GM10266 (cell line): ENCODE results near the gene MAP2K4.

ENCODE experiments used
- DNase-seq: peaks from one replicate; pipeline ENCODE4 v3.0.0; 2012; ENCODE audit errors: extremely low spot score
- TF ChIP-seq, protein P1 (sequence below): IDR thresholded peaks from 2 replicates; pipeline ENCODE4 v1.5.1; 2012; ENCODE audit warnings: mild to moderate bottlenecking, low read depth; ENCODE audit not compliant: control insufficient read depth, insufficient read depth; ENCODE audit errors: missing control alignments

Gene MAP2K4

DNA sequence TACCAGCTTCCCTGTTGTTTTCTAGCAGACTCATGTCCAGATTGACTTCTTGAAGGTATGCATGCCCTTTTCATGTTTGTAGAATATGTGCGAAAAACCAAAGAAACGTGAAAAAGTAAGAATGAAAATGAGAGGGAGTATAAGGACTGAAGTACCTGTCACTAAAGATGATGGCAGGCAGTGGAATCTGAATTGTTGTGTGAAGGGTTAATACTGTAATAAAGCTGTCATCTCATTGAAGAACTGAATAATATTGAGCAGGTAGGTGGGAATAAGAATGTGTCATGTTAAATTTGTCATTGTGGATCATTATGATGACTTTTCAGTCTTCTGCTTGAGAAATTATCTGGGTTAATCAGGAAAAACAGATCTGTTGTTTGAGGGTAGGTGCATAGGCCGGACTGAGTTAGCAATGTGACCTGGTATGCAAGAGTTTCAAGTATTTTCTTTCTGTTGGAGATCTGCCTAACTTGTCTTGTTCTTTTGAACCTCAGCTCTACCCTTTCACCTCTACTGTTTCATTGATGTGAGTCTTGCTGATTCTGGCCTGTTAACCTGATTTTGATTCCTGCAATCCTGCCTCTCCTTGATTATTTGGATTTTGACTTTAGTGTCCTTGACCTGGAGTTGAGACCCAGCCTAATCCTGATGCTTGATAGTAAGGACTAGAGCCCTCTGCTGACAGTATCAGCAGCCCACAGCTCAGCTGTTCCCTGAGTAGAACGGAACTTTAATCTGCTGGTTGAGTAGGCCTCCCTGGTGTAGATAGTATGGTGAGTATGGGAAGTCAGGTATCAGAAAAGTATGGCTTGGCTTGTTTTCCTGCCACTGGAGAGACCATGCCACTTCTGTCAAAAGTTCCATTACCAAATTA lies 64.6 kb downstream of the MAP2K4 start:
- TF ChIP-seq, protein P1, sequence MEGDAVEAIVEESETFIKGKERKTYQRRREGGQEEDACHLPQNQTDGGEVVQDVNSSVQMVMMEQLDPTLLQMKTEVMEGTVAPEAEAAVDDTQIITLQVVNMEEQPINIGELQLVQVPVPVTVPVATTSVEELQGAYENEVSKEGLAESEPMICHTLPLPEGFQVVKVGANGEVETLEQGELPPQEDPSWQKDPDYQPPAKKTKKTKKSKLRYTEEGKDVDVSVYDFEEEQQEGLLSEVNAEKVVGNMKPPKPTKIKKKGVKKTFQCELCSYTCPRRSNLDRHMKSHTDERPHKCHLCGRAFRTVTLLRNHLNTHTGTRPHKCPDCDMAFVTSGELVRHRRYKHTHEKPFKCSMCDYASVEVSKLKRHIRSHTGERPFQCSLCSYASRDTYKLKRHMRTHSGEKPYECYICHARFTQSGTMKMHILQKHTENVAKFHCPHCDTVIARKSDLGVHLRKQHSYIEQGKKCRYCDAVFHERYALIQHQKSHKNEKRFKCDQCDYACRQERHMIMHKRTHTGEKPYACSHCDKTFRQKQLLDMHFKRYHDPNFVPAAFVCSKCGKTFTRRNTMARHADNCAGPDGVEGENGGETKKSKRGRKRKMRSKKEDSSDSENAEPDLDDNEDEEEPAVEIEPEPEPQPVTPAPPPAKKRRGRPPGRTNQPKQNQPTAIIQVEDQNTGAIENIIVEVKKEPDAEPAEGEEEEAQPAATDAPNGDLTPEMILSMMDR = no peak
- no peak for DNase-seq

DNA sequence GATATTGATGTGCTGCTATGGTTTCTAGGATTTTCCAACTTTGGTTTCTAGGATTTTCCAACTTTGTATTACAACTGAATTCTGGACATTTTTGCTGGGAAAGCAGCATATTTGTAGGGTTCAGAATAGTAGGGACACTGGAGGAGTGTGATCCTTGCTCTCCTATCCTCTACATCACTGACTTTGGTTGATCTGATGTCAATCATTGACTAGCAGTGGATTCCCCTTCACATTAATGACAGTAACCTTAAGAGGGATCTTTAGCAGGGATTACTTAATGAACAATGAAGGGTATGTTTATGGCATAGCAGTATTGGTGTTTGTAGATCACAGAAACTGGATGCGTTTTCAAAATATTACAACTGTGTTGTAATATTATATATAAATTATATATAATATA lies 67.4 kb downstream of the MAP2K4 start:
- DNase-seq = no peak
- TF ChIP-seq, protein P1 = no peak

DNA sequence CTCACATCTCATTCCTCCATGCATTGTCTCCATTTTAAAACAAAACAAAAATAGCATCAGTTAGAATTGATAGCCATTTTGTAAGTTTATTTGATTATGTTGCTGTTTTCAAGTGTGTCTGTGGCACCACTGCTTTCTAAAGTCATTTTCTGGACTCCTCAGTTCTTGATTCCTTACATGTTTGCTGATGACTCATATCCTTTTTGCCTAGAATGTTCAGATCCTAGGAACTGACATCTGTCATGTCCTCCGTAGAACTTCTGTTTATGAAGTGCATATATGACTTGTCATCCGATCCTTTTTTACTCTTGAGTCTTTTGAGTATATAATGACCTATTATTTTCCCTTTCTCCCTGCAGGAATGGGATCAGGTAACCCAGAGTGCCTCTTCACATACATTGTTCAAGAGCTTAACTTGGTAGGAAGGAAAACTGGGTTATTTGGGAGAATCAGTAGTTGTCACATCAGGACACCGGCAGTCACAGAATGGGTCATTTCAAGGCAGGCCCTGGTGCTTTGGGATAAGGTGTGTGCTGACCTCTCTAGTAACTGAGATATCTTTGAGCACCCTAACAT lies 69.2 kb downstream of the MAP2K4 start:
- TF ChIP-seq, protein P1 = no peak
- DNase-seq = no peak

DNA sequence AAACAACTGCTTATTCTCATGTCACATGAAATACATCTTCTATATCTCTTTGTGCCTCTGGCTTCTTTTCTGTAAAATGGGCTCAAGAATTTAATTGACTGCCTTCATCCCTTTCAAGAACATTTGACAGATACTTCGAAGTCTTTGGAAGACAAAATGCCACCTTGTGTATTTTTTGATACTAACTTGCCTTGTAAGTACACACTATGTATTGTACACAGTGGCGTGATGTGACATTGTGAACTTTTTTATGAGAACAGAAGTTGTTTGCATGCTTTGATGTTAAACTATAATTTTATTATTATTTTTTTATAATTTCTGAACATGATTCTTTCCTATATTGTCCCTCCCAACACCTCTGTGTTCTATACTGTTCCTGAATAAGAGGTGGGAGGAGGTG lies 73.7 kb downstream of the MAP2K4 start:
- no peak for DNase-seq
- TF ChIP-seq, protein P1 = no peak

DNA sequence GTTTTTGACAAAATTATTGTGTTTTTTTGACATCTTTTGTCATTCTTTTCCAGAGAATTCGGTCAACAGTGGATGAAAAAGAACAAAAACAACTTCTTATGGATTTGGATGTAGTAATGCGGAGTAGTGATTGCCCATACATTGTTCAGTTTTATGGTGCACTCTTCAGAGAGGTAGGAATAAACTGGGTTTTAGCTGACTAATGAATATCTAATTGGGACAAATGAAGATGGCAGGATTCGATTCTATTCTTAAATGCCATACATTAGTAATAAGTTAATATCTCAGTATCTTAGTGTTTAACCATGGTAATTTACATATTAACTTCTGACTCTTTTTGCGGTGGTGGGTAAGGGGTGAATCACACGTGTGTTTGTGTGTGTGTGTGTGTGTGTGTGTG lies 74.8 kb downstream of the MAP2K4 start:
- TF ChIP-seq, protein P1 = no peak
- DNase-seq = no peak

DNA sequence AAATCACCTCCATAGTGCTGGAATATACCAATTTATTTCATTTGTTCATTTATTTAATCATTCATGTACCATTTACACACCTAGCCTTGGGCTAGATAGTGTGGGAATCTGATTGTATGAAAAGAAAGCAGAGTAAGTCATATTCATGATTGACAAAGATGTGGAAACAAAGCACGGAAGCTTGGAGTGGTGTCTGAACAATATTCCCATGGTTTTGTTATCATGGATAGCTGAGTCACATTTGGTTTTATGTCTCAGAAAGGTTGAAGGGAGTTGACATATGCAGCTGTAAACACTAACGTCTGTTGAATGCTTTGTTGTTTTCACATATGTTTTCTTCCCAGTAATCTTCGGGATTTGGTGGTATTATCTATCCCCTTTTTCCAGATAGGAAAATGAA lies 76.6 kb downstream of the MAP2K4 start:
- no peak for DNase-seq
- TF ChIP-seq, protein P1 = no peak

DNA sequence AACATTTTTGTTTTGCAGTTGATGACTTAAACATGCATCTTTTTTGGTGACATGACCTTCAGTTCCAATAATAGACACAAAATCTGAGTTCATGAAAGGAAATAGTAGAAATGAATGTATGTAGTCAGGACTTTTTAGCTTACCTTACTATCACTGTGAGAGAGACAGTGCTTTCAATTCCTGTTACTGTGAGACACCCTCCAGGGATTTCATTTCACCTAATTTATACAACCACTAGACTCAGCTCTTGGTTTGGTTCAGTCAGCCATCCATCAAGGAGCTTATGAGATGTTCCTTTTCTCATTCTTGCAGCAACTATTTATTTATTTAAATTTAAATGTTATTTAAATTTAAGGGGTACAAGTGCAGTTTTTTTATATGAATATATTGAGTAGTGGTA lies 77.9 kb downstream of the MAP2K4 start:
- TF ChIP-seq, protein P1 = no peak

More for the DNA sequence above, 77.9 kb downstream of the MAP2K4 start:
- peak; percentile 16 for DNase-seq
